AG04450 (cell line): ENCODE results near the gene CHMP2A. TPM values are rescaled to one million over a fixed set of nuclear protein-coding genes. Genes with fewer than 3 reads are reported as not detected.

Experiments used
- CTCF ChIA-PET: fragments of 300-600, 350-600 bp; formaldehyde crosslinking; extraction: SDS; loops from one replicate; lab custom pipeline; 2022; ENCODE audit warnings: antibody characterized with exemption, inconsistent platforms; lab: Charles Lee
- POLR2A ChIA-PET: fragments of 350-600 bp; formaldehyde crosslinking; extraction: SDS; loops from one replicate; lab custom pipeline; 2021; ENCODE audit warnings: antibody characterized with exemption, inconsistent platforms; lab: Yijun Ruan, JAX
- DNase-seq: peaks from one replicate; pipeline ENCODE4 v3.0.0-alpha.2; 2011; ENCODE audit warnings: low read depth, low spot score
- H3K27ac ChIP-seq: one replicate; pipeline ENCODE4 v1.5.1; 2012; ENCODE audit warnings: low read depth, low read length, control low read depth
- H3K27me3 ChIP-seq: one replicate; pipeline ENCODE4 v1.6.0; 2012; ENCODE audit warnings: low read length; ENCODE audit not compliant: control insufficient read depth, insufficient read depth
- H3K4me3 ChIP-seq: 2 replicates; pipeline ENCODE4 v1.5.1; 2011; ENCODE audit warnings: mild to moderate bottlenecking, low read depth, low read length, control low read depth
- H3K9me3 ChIP-seq: 2 replicates; pipeline ENCODE4 v1.5.1; 2012; ENCODE audit warnings: low read length; ENCODE audit not compliant: control insufficient read depth, insufficient read depth
- polyA plus RNA-seq: library from polyadenylated mRNA; depleted of rRNA; stranded (reverse); fragments of >200 nt; gene quantifications from 2 replicates; pipeline ENCODE4 v1.2.3, GENCODE V29; 2011
- TF ChIP-seq, protein P1 (sequence below): IDR thresholded peaks from 2 replicates; pipeline ENCODE4 v1.5.1; 2011; ENCODE audit warnings: low read depth, low read length, control low read depth, inconsistent platforms

Gene CHMP2A
- polyA plus RNA-seq, 1 experiment = 173 TPM

DNA sequence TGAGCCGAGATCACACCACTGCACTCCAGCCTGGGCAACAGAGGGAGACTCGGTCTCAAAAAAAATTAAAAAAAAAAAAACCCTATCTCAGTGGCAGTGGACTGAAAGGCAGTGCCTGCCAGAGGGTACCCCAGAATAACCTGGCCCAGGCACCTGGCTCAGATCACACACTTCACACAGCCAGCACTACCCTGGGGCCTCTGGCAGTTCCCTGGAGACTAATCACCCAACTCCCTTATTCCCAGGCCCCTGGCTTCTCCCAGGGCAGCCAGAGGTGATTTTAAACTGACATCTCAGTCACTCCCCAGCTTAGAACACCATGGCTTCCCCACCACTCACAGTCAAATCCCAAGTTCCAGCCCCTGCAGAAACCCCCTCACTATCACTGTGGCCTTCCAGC is 39.6 kb downstream of the CHMP2A start:
- no peak for DNase-seq
- H3K9me3 ChIP-seq = no peaks in the 10 kb centered on the region; the same call in 1 of the 2 replicates
- no peak overlapping the region for H3K27ac ChIP-seq
- ChIA-PET POLR2A (no interaction called here), CTCF (no interaction called here)
- TF ChIP-seq, protein P1, sequence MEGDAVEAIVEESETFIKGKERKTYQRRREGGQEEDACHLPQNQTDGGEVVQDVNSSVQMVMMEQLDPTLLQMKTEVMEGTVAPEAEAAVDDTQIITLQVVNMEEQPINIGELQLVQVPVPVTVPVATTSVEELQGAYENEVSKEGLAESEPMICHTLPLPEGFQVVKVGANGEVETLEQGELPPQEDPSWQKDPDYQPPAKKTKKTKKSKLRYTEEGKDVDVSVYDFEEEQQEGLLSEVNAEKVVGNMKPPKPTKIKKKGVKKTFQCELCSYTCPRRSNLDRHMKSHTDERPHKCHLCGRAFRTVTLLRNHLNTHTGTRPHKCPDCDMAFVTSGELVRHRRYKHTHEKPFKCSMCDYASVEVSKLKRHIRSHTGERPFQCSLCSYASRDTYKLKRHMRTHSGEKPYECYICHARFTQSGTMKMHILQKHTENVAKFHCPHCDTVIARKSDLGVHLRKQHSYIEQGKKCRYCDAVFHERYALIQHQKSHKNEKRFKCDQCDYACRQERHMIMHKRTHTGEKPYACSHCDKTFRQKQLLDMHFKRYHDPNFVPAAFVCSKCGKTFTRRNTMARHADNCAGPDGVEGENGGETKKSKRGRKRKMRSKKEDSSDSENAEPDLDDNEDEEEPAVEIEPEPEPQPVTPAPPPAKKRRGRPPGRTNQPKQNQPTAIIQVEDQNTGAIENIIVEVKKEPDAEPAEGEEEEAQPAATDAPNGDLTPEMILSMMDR = no peak
- H3K4me3 ChIP-seq = no peak overlapping the region
- H3K27me3 ChIP-seq = no peaks in the 10 kb centered on the region

DNA sequence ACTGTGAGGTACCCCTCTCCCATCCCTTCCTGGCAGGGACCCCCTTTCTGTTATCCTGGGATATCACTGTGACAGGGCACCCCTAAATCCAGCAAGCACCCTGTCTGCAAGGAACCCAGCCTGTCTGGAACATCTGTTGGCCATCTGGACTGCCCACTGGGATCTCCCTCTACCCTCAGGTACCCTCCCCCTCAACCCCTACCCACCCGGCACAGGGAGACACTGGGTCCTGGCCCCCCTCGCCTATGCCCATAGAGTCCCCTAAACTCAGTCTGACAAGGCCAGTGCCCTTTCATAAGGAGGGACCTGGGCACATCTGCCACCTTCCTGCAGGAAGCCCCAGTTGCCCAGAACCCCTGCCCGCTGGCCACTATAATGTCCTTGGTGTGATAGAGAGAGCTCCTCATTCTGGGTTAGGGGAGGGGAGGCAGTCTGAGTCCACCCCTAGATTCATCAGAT is 40.3 kb downstream of the CHMP2A start:
- no peaks in the 10 kb centered on the region; the same call in 1 of the 2 replicates for H3K9me3 ChIP-seq
- no peak overlapping the region for H3K27ac ChIP-seq
- ChIA-PET POLR2A (interaction anchor here (1.0 kb wide), 1 partner anchor 29 kb away, joined by 3 read pairs; the partner anchor contains the start of gene TRIM28), CTCF (interaction anchor here (0.7 to 1.2 kb wide), 4 partner anchors 14 to 66 kb away, joined by 3 to 8 read pairs (median 4); partner anchors contain the start of gene CHMP2A)
- DNase-seq = no peak
- H3K27me3 ChIP-seq = no peaks in the 10 kb centered on the region
- TF ChIP-seq, protein P1 = no peak
- H3K4me3 ChIP-seq = peak overlapping the region; percentile 38

DNA sequence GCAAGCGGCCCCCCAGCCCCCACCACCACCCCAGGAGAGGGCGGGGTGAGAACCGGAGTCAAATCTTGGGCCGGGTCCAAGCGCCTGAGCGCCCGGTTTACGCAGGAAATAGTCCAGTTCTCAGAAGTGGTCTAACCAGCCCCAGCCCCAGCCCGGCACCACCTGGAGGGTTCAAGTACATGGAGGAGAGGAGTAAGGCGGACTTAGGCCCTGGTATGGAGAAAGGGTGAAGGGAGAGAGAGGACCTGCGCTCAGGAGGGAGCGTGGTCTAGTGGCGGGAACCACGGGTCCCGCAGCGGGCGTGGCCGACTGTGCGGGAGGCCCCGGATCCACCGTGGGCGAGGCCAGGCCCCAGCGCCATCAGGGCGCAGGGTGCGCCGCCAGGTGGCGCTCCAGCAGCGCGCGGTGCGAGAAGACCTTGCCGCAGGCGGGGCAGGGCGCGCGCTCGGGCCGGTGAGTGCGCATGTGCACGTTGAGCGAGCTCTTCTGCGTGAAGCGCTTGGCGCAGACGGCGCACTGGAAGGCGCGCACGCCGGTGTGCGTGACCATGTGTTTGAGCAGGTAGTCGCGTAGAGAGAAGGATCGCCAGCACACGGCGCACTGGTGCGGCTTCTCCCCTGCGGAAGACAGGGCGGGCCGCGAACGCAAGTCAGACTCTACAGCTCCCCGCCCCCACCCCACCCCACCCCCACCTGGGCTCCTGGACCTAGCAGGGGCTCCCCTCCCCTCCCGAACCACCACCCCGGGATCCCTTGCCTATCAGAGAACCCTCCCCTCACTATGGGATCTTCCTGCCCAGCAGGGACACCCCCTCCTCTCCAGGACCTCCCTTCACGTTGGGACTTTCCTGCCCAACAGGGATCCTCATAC is 41.0 kb downstream of the CHMP2A start:
- no peaks in the 10 kb centered on the region; the same call in 1 of the 2 replicates for H3K9me3 ChIP-seq
- no peak overlapping the region for H3K27ac ChIP-seq
- POLR2A ChIA-PET = interaction anchor here (1.0 kb wide), 1 partner anchor 30 kb away, joined by 3 read pairs; the partner anchor contains the start of gene TRIM28

DNA sequence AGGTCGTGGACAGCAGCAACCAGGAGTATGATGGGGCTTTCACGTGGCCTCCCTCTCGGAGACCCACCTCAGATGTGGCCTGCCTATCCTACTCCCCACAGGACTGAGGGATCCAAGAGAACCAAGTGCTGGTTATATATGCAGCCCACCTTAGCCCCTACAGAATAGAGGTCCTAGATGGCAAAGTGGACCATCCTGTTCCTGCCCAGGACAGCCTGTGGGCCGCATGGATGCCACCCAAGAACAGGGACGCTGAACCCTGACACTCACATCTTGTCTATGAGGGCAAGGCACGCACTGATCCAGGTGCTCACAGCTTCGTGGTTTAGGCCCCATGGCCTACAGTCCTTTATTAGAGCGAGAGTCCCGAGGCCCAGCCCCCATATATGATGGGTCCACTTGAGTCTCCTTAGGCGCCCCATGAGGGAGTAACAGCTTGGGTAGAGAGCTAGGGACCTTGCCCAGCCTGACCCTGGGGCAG is 41.7 kb downstream of the CHMP2A start:
- POLR2A ChIA-PET = interaction anchor here (1.0 kb wide), 1 partner anchor 30 kb away, joined by 3 read pairs; the partner anchor contains the start of gene TRIM28
- Histone ChIP-seq H3K27ac (no peak overlapping the region), H3K27me3 (no peaks in the 10 kb centered on the region), H3K4me3 (no peak overlapping the region), H3K9me3 (peaks cover 5% of the 10 kb centered on the region)
- DNase-seq = no peak
- TF ChIP-seq, protein P1 = no peak
- CTCF ChIA-PET = interaction anchor here (1.2 kb wide), 1 partner anchor 68 kb away, joined by 8 read pairs; no protein-coding TSS in a partner anchor

More for the DNA sequence above, 41.0 kb downstream of the CHMP2A start:
- Histone ChIP-seq H3K27me3 (no peaks in the 10 kb centered on the region), H3K4me3 (peak overlapping the region; percentile 49)
- CTCF ChIA-PET = interaction anchor here (0.7 to 1.2 kb wide), 4 partner anchors 14 to 67 kb away, joined by 3 to 8 read pairs (median 4); partner anchors contain the start of gene CHMP2A
- TF ChIP-seq, protein P1 = peak; percentile 59
- DNase-seq = no peak
